ENCODE results near the gene HBP1.

The HBP1 gene

DNA sequence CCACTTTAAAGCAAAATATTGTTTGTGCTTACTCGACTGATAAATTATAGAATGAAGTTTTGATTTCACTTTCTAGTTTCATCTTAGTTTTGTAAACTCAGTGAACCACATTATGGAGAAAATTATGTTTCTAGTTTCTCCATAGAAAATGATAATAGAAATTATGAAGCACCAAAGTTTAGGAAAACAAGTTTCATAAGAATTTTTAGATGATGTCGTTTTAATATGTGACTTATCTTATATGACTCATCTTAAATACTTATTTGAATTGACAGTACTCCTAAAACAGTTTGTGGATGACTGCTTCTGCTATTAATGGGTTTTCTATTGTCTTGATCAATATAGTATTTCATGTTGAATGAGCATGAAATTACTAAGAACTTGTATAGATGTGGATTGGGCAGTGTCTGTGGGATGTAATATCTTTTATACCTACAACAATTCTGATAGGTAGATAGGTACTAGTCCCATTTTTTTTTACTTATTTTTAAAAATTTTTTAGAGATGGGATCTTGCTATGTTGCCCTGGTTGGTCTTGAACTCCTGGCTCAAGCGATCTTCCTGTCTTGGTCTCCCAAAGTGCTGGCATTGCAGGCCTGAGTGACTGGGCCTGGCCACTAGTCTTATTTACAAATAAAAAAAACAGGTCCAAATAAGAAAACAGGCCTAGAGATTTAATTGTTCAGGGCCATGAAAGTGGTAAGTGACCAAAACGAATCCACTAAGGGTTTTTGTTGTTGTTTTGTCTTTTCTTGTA is 3.7 kb downstream of the HBP1 start:
- Histone ChIP-seq H3K27me3 (ENCODE audit: insufficient read depth, poor library complexity, severe bottlenecking) (no peaks in the 10 kb centered on the region), H3K27ac (replicated peaks) (no peak overlapping the region)

DNA sequence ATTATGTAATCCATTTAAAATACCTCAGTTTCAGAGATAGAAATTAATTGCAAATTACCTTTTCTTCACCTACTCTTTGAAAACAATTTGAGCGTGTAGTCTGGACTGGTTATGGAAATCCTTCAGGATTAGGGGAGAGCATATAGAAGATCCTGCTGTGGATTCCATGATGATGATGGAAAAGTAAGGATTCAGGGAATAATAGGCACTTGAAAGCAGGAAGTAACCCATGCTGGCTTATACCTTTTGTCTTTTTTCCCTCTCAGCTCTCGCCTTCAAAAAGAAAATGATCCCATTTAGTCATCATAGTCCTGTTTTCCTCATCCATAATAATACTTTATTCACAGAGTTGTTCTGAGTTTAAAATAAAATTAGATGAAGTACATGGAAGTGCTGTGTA is 4.4 kb downstream of the HBP1 start:
- TF ChIP-seq SPI1 (IDR thresholded peaks at IDR 0.05; ENCODE audit: borderline replicate concordance, low read depth) (no peak), GABPA (IDR thresholded peaks at IDR 0.05; ENCODE audit: low read depth) (no peak), POLR2AphosphoS5 (IDR thresholded peaks at IDR 0.05; ENCODE audit: low read depth) (no peak)
- TF ChIP-seq, protein P1, sequence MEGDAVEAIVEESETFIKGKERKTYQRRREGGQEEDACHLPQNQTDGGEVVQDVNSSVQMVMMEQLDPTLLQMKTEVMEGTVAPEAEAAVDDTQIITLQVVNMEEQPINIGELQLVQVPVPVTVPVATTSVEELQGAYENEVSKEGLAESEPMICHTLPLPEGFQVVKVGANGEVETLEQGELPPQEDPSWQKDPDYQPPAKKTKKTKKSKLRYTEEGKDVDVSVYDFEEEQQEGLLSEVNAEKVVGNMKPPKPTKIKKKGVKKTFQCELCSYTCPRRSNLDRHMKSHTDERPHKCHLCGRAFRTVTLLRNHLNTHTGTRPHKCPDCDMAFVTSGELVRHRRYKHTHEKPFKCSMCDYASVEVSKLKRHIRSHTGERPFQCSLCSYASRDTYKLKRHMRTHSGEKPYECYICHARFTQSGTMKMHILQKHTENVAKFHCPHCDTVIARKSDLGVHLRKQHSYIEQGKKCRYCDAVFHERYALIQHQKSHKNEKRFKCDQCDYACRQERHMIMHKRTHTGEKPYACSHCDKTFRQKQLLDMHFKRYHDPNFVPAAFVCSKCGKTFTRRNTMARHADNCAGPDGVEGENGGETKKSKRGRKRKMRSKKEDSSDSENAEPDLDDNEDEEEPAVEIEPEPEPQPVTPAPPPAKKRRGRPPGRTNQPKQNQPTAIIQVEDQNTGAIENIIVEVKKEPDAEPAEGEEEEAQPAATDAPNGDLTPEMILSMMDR (IDR thresholded peaks at IDR 0.05; ENCODE audit: insufficient read depth, low read length): no peak
- TF ChIP-seq, protein P2, sequence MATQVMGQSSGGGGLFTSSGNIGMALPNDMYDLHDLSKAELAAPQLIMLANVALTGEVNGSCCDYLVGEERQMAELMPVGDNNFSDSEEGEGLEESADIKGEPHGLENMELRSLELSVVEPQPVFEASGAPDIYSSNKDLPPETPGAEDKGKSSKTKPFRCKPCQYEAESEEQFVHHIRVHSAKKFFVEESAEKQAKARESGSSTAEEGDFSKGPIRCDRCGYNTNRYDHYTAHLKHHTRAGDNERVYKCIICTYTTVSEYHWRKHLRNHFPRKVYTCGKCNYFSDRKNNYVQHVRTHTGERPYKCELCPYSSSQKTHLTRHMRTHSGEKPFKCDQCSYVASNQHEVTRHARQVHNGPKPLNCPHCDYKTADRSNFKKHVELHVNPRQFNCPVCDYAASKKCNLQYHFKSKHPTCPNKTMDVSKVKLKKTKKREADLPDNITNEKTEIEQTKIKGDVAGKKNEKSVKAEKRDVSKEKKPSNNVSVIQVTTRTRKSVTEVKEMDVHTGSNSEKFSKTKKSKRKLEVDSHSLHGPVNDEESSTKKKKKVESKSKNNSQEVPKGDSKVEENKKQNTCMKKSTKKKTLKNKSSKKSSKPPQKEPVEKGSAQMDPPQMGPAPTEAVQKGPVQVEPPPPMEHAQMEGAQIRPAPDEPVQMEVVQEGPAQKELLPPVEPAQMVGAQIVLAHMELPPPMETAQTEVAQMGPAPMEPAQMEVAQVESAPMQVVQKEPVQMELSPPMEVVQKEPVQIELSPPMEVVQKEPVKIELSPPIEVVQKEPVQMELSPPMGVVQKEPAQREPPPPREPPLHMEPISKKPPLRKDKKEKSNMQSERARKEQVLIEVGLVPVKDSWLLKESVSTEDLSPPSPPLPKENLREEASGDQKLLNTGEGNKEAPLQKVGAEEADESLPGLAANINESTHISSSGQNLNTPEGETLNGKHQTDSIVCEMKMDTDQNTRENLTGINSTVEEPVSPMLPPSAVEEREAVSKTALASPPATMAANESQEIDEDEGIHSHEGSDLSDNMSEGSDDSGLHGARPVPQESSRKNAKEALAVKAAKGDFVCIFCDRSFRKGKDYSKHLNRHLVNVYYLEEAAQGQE (IDR thresholded peaks at IDR 0.05; ENCODE audit: insufficient replicate concordance, low read depth): no peak
- Histone ChIP-seq H3K27me3 (ENCODE audit: insufficient read depth, poor library complexity, severe bottlenecking) (no peaks in the 10 kb centered on the region), H3K4me3 (replicated peaks; ENCODE audit: insufficient read depth, low read length) (no peak overlapping the region), H3K27ac (replicated peaks) (no peak overlapping the region)
- no peak for DNase-seq (ENCODE audit: low read depth in 1 of 2, low spot score in 1 of 2)

More for the DNA sequence above, 3.7 kb downstream of the HBP1 start:
- no peak overlapping the region for H3K4me3 ChIP-seq (replicated peaks; ENCODE audit: insufficient read depth, low read length)
- DNase-seq (ENCODE audit: low read depth in 1 of 2, low spot score in 1 of 2): no peak
- TF ChIP-seq, protein P1 (IDR thresholded peaks at IDR 0.05; ENCODE audit: insufficient read depth, low read length): no peak
- TF ChIP-seq GABPA (IDR thresholded peaks at IDR 0.05; ENCODE audit: low read depth): no peak
- TF ChIP-seq, protein P2 (IDR thresholded peaks at IDR 0.05; ENCODE audit: insufficient replicate concordance, low read depth): no peak
- no peak for TF ChIP-seq POLR2AphosphoS5 (IDR thresholded peaks at IDR 0.05; ENCODE audit: low read depth)
- no peak for TF ChIP-seq SPI1 (IDR thresholded peaks at IDR 0.05; ENCODE audit: borderline replicate concordance, low read depth)

DNA sequence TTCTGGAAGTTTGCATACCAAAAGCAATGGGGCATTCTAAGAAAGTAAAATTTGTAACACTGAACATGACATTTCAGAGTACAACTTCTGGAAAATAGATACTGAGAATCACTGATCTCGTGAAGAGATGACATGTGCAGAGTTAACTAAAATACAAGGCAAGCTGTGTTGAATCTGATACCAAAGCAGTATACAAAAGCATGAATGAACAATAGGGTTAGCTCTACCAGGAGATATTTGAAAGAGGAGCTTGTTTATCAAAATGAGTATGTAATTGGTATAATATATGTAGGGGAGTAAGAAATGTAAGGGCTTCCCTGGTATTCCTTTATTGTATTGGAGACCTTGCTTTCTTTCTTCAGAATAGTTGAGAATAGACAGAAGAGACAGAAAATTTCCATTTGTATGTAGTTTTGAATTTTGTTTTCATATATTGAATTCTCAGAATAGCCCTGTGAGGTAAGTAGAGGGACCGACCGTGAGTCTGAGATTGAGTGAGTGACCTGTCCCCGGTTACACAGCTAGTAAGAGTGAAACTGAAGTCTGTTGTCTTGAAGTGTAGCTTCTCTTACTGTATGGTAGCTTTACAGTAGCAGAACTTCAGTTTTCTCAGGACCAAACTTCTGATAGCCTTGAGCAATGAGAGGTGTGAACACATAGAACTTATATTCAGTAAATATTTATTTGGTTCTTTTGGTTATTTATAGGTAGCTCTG is 5.0 kb downstream of the HBP1 start:
- Histone ChIP-seq H3K27me3 (ENCODE audit: insufficient read depth, poor library complexity, severe bottlenecking) (no peaks in the 10 kb centered on the region), H3K4me3 (replicated peaks; ENCODE audit: insufficient read depth, low read length) (no peak overlapping the region), H3K27ac (replicated peaks) (no peak overlapping the region)
- TF ChIP-seq SPI1 (IDR thresholded peaks at IDR 0.05; ENCODE audit: borderline replicate concordance, low read depth): no peak
- TF ChIP-seq, protein P1 (IDR thresholded peaks at IDR 0.05; ENCODE audit: insufficient read depth, low read length): no peak
- no peak for TF ChIP-seq POLR2AphosphoS5 (IDR thresholded peaks at IDR 0.05; ENCODE audit: low read depth)
- TF ChIP-seq, protein P2 (IDR thresholded peaks at IDR 0.05; ENCODE audit: insufficient replicate concordance, low read depth): no peak
- TF ChIP-seq GABPA (IDR thresholded peaks at IDR 0.05; ENCODE audit: low read depth): no peak
- DNase-seq (ENCODE audit: low read depth in 1 of 2, low spot score in 1 of 2): no peak

Data from HL-60 (cell line).